HG03469 (cell line): Measurements from ENCODE around the gene CIRBP.

Experiments used
- ATAC-seq: cut with Tn5 transposase; IDR thresholded peaks from one replicate; pipeline ENCODE4 v1.9.1; 2021; ENCODE audit warnings: mild to moderate bottlenecking, moderate library complexity, moderate number of reproducible peaks; ENCODE audit not compliant: unreplicated experiment

Gene CIRBP

DNA sequence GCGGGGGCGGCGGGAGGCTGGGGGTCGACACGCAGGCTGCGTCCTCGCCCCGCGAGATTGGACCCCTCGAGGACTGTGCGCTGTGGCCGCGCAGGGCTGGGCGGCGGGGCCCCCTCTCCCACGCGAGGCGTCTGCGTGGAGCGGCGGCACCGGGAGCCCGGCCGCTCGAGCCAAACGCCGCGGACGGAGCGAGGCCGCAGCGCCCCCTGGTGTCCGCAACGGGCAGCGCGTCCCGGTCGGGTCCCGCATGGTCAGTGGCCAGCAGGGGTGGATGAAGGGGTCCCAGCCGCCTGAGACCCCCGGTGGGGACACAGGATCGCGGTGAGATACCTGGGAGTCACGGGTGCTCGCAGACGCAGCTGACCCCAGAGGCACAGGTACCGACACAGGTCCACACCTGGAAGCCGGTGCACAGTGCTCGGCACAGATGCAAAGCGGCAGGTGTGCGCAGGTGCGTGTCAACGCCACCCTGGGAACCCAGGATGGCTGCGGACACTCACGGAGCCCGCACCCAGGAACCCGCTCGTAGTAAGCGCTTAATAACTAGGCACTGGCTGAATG lies 2.1 kb upstream of the CIRBP start:
- ATAC-seq = no peak

DNA sequence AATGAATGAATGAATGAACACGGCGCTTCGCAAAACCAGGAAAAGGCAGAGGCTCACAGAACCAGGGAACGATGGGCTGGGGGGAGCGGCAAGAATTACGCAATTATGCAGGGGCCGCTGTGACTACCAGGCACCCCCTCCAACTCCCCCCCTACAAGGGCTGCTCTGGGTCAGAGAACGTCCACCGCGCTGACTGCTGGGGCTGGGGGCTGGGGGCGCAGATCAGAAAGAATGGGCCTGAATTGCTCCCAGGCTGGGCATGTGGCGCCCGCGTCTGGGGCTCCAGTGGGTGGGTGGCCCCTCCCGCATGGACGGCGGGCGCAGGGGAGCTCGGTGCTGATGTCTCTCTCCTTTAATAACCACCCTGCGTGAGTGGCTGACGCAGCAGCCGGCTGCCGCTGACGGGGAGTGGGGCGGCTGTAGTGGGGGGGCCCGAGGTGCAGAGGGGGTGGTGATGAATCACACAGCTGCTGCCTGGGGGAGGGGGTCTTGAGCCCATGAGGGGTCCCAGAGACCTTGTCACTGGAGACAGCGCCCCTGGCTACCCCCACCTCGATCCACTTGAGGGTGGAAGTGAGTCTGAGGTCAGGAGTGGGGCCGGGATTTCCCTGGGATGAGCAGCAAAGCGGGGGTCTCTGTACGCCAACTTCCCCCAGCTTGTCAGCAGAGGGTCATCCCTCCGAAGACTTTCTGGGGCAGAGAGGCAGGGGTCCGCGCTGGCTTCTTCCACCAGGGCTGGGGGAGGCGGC lies 1.5 kb upstream of the CIRBP start:
- no peak for ATAC-seq

DNA sequence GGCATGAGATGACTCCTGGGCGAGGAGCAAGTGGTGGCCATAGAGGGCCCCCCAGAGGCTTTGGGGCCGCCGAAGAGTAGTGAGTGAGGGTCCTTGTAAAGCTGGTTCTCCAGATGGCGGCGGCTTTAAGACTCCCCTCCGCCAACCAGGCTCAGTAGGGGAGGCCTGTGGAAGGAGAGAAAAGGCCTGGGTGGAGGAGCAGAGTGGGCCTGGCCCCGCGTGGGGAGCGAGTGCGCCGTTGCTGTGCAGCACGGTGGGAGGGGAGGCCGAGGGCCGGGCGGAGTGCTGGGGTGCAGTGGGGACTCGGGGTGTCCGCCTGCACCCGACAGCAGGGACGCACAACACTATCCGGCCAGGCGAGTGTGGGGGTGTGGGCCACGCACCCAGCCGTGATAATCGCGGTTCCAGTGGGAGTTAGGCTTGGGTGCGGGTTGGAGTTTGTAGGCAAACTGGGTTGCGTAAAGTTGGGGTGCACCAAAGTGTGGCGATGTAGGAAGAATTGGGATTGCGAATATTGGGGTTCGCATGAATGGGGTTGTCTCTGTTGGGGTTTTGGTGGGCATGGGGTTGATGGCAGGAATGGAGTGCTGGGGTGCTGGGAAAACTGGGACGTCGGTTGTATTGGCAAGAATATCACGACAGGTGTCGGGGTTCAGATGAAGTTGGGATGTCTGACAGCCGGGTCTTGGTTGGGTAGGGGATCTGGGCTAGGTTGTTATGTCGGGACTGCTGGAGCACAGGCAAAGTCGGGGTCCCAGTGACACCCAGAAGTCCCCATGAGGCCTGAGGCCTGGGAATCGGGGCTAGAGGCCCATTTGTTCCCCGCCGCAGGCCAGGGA lies 687 bp upstream of the CIRBP start:
- no peak for ATAC-seq

DNA sequence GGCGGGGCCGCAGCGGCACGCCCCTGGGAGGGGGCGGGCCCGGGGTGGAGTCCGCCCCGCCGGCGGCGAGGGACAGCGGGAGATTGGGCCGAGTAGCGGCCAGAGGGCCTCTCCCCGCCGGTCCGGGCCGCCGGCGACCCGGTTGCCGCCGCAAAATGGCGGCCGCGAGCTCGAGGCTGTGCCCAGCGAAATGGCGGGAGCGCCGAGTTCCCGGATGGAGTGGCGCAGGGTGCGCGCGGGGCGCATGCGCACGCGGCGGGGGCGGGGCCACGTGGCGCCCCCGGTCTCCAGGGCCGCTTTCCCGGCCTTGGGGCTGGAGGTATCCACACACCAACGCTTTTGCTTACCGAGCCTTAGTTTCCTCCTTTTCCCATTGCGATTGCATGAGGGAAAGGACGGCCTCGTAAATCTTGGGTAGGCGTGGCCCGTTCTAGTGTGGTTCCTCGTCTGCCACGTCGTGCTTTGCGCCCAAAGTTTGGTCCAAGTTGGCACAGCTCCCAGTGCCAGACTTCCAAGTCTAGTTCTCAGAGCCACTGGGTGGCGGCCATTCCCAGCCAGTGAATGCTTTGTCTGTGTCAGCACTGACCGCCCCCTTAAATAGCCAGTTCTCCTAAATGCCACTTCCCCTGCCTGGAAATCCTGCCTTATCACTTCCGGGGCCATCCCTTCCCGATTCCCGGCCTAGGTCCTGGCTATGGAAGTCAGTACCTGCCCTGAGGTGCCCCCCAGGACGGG lies 513 bp downstream of the CIRBP start:
- ATAC-seq = peak; percentile 9

DNA sequence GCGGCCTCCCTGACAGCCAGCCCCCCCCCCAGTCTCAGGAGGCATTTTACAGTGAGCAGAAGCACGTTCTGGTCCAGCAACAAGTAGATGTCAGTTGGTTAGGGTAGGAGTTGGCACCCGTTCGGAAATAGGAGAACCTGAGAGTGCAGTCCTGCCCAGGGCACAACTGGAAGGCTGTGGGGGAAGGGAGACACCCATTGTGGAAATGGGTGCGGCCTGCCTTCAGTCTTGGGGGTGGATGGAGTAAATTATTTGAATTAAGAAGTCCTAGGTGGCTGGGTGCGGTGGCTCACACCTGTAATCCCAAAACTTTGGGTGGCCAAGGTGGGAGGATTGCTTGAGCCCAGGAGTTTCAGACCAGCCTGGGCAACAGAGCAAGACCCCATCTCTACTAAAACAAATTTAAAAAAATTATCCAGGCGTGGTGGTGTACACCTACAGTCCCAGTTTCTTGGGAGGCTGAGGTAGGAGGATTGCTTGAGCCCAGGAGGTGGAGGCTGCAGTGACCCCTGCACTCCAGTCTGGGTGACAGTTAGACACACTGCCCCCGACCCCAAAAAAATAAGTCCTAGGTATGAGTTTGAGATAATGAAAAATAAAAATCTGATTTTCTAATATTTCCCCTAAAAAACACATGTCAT lies 1.2 kb downstream of the CIRBP start:
- no peak for ATAC-seq

DNA sequence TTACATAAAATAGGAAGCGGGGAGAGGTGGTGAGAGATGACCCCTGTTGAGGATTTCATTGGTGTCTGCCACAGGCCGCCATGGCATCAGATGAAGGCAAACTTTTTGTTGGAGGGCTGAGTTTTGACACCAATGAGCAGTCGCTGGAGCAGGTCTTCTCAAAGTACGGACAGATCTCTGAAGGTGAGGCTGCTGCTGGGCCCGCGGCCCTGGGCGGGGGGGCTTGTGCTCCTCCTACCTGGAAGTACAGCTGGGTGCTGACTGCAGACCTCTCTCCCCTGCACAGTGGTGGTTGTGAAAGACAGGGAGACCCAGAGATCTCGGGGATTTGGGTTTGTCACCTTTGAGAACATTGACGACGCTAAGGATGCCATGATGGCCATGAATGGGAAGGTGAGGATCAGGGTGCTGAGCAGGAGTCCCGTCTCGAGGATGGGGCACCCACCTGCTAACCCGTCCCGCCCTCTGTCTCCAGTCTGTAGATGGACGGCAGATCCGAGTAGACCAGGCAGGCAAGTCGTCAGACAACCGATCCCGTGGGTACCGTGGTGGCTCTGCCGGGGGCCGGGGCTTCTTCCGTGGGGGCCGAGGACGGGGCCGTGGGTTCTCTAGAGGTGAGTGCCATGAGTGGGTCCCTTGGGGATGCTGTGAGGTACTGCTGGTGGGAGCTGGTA lies 1.9 kb downstream of the CIRBP start:
- no peak for ATAC-seq

DNA sequence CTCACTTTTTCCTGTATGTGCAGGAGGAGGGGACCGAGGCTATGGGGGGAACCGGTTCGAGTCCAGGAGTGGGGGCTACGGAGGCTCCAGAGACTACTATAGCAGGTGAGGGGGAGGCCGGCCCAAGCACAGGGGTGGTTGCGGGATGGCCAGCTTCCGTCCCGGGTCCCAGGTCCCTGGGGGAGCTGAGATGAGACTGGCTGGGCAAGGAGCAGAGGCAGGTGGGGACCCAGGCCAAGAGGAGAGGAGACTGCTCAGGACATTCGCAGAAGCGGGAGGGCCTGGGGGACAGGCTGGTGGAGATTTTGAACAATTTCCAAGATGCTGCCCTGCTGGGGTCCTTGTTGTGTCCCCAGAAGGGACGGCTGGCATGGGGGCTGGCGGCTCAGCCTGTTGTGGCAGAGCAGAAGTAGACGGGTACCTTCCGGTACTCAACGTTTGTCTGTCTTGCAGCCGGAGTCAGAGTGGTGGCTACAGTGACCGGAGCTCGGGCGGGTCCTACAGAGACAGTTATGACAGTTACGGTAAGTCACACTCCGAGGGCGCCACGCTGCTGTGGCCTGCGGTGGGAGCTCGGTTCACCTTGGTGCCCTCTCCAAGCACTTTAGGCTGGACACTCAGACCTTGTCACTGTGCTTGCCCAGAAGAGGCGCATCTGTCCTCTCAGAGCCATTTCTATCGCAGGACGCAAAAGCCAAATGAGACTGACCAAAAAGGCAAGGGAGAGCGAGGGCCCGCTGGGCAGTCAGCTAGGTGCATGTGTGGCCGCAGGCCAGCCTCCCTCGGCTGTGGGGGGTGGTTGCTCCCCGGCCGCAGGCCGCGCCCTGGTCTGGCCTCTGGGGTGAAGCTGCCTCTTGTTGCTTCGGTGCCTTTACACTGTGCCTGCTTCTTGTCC lies 2.6 kb downstream of the CIRBP start:
- no peak for ATAC-seq

DNA sequence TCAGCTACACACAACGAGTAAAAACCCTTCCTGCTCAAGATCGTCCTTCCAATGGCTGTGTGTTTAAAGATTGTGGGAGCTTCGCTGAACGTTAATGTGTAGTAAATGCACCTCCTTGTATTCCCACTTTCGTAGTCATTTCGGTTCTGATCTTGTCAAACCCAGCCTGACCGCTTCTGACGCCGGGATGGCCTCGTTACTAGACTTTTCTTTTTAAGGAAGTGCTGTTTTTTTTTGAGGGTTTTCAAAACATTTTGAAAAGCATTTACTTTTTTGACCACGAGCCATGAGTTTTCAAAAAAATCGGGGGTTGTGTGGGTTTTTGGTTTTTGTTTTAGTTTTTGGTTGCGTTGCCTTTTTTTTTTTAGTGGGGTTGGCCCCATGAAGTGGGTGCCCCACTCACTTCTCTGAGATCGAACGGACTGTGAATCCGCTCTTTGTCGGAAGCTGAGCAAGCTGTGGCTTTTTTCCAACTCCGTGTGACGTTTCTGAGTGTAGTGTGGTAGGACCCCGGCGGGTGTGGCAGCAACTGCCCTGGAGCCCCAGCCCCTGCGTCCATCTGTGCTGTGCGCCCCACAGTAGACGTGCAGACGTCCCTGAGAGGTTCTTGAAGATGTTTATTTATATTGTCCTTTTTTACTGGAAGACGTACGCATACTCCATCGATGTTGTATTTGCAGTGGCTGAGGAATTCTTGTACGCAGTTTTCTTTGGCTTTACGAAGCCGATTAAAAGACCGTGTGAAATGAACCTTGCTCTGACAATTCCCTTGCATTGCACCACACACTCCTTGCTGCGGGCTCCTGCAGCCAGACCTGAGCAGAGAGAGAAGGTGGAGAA lies 3.5 kb downstream of the CIRBP start:
- no peak for ATAC-seq

DNA sequence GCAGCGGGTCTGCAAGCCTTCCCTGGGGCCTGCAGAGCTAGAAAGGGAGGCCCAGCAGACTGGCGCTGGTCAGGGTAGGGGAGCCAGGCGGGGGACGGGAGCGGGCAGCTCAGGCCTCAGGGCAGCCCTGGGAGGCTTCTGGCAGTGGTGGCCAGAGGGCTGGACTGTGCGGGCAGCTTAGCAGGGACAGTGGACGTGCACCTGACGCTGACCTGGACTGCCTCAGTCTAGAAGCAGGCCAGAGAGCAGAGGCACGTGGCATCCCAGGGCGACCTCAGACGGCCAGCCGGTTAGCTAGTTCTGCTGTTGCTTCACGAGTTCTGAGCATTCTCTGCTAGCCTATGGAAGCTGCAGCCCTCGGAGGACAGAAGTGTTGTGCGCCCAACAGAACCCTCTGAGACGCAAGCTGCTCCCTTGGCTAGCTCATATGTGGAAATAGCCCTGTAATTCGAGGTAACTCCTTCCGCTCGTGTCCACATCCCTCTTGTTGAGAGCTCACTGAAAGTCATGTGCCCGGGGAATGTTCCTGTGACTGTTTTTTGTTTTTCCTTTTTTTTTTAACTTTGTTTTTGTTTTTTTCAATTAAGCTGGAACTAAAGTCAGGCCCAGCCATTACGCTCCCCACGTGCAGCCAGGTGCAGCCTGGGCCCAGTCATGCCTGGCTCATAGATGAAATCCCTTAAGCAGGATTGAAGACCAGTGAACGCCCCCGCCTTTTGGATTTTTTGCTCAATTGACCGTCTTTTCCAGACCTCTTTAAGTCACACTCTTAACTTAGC lies 4.3 kb downstream of the CIRBP start:
- ATAC-seq = no peak

DNA sequence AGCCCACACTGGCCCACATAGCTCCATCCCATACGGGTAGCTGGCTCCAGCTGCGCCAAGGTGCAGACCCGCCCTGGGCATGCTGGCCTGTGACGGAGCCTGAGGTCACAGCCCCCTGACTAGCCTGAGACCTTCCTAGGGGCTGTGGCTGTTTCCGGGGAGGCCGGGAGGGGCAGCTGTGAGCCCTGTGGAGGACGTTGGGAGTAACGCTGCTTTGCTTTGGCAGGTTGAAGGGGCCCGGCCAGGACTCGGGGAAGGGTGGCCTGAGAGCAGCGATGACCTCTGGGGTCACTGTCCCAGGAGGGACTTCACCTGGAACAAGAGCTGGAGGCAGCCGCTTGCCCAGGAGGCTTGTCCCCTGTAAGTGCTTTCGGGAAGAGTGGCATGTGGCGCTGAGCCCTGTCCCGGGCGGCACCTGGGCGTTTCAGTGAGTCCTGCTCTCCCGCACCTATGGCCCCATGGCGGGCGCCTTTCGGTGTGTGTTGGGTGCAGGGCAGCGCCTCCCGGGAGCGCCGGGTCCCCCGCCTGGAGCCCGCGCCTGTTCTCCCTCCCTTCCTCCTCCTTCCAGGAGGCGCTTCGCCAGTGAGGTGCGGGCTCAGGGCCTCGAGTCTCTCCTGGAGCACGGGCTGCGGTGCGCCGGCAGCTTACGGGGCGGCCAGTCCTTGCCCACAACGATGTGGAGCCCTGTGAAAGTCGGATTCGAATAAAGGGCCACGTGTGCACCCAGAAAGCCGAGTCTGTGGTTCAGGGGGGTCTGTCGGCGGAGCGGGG lies 5.1 kb downstream of the CIRBP start:
- no peak for ATAC-seq

DNA sequence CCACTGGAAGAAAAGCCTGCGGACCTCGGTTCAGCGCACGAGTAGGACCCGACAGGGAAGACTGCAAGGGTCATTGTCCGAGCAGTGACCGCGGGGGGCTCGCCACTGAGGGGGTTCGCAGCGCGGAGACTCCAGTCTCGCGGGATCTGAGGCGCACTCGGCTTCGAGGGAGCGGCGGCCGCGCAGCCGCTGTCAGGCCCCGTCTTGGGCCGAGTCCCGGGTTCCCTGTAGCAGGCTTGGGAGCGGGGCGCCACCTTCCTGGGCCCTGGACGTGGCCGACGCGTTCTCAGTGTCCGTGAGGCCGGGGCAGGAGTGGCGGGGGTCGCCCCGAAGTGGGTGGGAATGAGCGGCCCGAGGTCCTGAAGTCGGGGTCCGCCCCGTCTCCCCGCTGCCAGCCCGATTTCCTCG lies 5.7 kb downstream of the CIRBP start:
- ATAC-seq = no peak

DNA sequence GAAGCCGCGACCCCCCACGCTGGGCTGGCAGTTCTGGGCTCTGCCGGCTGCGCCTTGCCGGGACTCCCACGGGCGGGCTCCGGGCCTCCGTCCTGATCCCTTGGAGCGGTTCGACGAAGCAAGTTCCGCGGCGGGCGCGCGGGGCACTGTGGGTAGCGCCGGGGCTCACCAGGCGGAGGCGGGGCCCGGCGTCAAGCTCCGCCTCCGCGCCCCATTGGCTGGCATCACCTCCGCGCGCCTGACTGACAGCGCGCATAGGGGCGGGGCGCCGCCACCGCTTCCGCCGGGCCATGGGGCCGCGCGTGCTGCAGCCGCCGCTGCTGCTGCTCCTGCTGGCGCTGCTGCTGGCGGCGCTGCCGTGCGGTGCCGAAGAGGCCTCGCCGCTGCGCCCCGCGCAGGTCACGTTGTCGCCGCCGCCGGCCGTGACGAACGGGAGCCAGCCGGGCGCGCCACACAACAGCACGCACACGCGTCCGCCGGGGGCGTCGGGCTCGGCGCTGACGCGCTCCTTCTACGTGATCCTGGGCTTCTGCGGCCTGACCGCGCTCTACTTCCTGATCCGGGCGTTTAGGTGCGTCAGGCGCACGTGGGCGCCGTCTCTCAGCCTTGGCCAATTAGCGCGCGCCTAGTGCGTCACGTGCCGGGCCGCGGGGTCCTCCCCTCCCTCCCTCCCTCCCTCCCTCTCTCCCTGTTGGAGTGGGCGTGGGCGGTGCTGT lies 6.3 kb downstream of the CIRBP start, which contains the start of gene FAM174C:
FAM174C (plus strand) TSS at position 271 of the 716 bp plus-strand sequence; CDS start at position 291, 20 bp downstream.
- peak; percentile 53 for ATAC-seq

DNA sequence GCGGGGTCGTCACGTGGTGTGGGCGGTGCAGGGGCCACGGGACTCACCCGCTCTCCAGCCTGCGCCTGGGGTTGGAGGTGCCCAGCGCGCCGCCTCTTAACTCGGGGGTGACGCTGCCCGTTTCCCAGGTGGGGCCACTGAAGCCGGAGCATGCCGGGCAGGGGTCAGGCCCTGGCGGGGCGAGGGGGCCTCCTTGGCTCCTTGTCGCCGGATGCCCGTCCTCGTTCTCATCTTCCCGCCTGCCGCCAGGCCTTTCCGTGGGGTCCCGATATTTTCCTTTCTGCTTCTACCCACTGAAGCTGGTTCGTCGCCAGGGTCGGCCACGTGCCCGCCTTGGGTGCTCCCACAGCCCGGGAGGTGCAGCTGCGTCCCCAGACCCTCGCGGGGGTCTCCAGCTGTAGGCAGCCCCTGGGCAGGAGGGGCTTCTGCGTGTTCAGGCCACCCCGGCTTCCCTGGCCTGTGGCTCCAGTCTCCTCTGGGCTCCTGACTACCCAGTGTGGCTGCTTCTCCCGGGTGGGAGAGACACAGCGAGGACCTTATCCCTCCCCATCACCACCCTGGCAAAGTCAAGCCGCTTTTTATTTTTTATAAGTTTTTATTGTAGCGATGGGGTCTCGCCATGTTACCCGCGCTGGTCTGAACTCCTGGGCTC lies 7.0 kb downstream of the CIRBP start:
- ATAC-seq = peak; percentile 14

DNA sequence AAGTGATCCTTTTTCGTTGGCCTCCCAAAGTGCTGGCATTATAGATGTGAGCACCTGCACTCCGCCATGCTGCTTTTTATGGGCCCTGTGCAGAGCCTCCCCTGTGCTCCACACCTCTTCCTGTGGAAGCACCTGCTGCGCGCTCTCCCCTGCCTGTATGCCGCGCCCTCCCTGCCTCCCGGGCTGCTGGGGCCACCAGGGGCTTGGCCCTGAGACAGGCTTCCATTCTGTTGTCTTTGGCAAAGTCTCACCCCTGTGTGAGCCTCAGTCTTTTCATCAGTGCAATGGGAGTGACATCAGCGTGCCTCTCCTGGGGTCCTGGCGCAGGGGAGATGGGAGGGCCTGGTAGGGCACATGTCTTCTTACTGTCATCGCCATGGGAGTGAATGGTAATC lies 7.5 kb downstream of the CIRBP start:
- no peak for ATAC-seq

DNA sequence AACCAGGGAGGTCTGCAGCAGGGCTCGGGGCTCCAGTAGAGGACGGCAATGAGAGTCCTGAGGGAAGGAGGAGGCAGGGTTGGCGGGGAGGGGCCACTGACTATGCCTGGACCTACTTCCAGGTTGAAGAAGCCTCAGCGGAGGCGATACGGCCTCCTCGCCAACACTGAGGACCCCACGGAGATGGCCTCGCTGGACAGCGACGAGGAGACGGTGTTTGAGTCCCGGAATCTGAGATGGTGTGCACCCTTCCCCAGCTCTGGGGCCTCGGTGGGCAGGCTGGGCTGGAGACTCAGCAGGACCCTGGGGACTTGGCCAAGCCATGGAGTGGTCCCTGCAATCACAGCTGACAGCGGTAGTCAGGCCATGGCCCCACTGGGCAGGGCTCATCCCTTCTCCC lies 7.9 kb downstream of the CIRBP start:
- ATAC-seq = no peak

DNA sequence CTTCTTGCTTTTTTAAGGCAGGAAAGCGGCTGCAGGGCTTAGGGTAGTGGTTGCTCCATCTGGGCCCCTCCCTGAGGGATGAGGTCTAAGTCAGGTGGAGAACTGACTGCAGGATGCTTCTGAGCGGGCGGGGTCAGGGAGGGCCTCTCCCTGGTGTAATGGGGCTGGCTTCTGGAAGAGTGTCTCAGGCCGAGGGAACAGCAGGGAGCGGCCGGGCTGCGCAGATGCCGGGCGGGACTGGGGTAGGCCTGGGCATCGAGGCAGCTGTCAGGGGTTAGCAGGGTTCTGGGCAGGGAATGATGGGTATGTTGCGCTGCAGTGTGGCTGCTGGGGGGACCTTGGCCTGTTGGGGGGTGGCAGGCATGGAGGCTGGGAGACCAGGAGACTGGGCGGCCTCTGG lies 8.9 kb downstream of the CIRBP start:
- no peak for ATAC-seq
